DLD1 (cell line): ENCODE data around the gene TRIM24.
"Not testable (repeated sequence)": the region's sequence is repeated elsewhere in the genome, so short reads cannot be mapped to it uniquely, and the experiment has no call there.

Experiments
- in situ Hi-C: cut with HindIII; loops from 2 replicates; pipeline ENCODE4 v1.10.0; 2017; ENCODE audit warnings: low sequenced_read_pairs

The TRIM24 gene

GRCh38 chr7:138491612-138492386, 31.7 kb downstream of the TRIM24 start:
- in situ Hi-C loops: no loop called here

- in situ Hi-C loops: no loop called here
Measured at GRCh38 chr7:138492423-138492822, 32.4 kb downstream of the TRIM24 start.

- in situ Hi-C loops: no loop called here
Measured at GRCh38 chr7:138493535-138493934, 33.5 kb downstream of the TRIM24 start.

- in situ Hi-C loops: no loop called here
Measured at GRCh38 chr7:138495485-138495884, 35.4 kb downstream of the TRIM24 start.

GRCh38 chr7:138499340-138499739, 39.3 kb downstream of the TRIM24 start:
- in situ Hi-C loops: no loop called here

- in situ Hi-C loops: not testable (repeated sequence)
Measured at GRCh38 chr7:138500303-138500702, 40.2 kb downstream of the TRIM24 start.

GRCh38 chr7:138500892-138501291, 40.8 kb downstream of the TRIM24 start:
- in situ Hi-C loops: no loop called here

- in situ Hi-C loops: no loop called here
Measured at GRCh38 chr7:138502023-138502767, 42.1 kb downstream of the TRIM24 start.

GRCh38 chr7:138505361-138505873, 45.4 kb downstream of the TRIM24 start:
- in situ Hi-C loops: no loop called here

GRCh38 chr7:138506764-138507163, 46.7 kb downstream of the TRIM24 start:
- in situ Hi-C loops: no loop called here

- in situ Hi-C loops: no loop called here
Measured at GRCh38 chr7:138510003-138510402, 49.9 kb downstream of the TRIM24 start.

GRCh38 chr7:138512092-138512858, 52.2 kb downstream of the TRIM24 start:
- in situ Hi-C loops: no loop called here

- in situ Hi-C loops: no loop called here
Measured at GRCh38 chr7:138512885-138513284, 52.8 kb downstream of the TRIM24 start.

GRCh38 chr7:138513344-138513871, 53.3 kb downstream of the TRIM24 start:
- in situ Hi-C loops: no loop called here

GRCh38 chr7:138514044-138514443, 54.0 kb downstream of the TRIM24 start:
- in situ Hi-C loops: no loop called here

- in situ Hi-C loops: no loop called here
Measured at GRCh38 chr7:138515001-138515528, 55.0 kb downstream of the TRIM24 start.

- in situ Hi-C loops: no loop called here
Measured at GRCh38 chr7:138519061-138519798, 59.2 kb downstream of the TRIM24 start.

GRCh38 chr7:138520742-138521141, 60.7 kb downstream of the TRIM24 start:
- in situ Hi-C loops: no loop called here

- in situ Hi-C loops: no loop called here
Measured at GRCh38 chr7:138521837-138522461, 61.9 kb downstream of the TRIM24 start.

- in situ Hi-C loops: no loop called here
Measured at GRCh38 chr7:138524259-138524658, 64.2 kb downstream of the TRIM24 start.
